Cardiac fibroblast (primary cell): ENCODE results near the gene SMIM10.

Experiments
- DNase-seq, 2 donors: peaks; one replicate each; pipeline versions ENCODE4 v3.0.0 to v3.0.0-alpha.2; 2010; ENCODE audit warnings: low read depth in 2 of 2
- H3K4me3 ChIP-seq, 2 donors: replicated peaks in 1 of 2; 1 replicate in 1 of 2; 2 replicates in 1 of 2; pipeline ENCODE4 v1.5.1; 2011; ENCODE audit warnings: low read depth in 2 of 2, low read length in 2 of 2, mild to moderate bottlenecking in 2 of 2, moderate library complexity in 1 of 2
- TF ChIP-seq, protein P1 (sequence below): IDR thresholded peaks from one replicate; pipeline ENCODE4 v1.5.1; 2011; ENCODE audit warnings: low read depth, mild to moderate bottlenecking, low read length, inconsistent platforms

The SMIM10 gene

DNA sequence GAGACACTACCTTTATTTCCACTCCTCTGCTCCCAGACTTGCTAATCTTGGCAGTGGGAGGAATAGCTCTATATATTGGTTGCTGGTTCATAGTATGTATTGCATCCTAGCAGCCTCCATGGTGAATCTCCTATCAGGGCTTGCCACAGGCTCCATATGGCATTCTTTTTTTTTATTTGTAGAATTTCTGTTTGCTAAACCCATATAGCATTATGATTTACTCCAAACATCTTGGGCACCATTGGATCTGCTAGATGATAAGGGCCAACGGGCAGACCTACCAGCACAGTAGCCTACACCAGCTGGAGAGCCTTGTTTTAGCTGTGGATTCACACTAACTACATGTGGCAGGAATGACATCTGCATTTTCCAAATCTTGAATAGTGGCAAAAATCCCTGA is 6.9 kb downstream of the SMIM10 start:
- TF ChIP-seq, protein P1, sequence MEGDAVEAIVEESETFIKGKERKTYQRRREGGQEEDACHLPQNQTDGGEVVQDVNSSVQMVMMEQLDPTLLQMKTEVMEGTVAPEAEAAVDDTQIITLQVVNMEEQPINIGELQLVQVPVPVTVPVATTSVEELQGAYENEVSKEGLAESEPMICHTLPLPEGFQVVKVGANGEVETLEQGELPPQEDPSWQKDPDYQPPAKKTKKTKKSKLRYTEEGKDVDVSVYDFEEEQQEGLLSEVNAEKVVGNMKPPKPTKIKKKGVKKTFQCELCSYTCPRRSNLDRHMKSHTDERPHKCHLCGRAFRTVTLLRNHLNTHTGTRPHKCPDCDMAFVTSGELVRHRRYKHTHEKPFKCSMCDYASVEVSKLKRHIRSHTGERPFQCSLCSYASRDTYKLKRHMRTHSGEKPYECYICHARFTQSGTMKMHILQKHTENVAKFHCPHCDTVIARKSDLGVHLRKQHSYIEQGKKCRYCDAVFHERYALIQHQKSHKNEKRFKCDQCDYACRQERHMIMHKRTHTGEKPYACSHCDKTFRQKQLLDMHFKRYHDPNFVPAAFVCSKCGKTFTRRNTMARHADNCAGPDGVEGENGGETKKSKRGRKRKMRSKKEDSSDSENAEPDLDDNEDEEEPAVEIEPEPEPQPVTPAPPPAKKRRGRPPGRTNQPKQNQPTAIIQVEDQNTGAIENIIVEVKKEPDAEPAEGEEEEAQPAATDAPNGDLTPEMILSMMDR: no peak
- DNase-seq: no peak
- H3K4me3 ChIP-seq: no peak overlapping the region

DNA sequence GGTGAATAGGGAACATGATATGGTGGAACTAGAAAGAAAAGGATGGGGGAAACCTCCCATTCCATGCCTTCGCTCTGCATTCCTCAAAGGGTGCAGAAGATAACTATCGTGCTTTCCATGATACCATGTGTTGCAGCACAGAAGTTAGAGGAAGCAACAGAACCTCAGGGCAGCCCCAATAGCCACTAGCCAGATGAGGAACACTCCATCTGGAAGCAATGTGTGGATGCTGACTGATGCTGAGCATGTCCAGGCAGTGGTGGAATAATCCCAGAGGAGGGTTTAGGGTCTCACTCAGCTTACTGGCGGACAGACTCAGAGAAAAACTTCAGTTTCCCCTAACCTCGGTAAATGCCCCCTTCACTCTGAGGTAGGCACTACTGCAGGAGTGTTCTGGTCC is 7.5 kb downstream of the SMIM10 start:
- DNase-seq: no peak
- no peak overlapping the region for H3K4me3 ChIP-seq
- TF ChIP-seq, protein P1: no peak

DNA sequence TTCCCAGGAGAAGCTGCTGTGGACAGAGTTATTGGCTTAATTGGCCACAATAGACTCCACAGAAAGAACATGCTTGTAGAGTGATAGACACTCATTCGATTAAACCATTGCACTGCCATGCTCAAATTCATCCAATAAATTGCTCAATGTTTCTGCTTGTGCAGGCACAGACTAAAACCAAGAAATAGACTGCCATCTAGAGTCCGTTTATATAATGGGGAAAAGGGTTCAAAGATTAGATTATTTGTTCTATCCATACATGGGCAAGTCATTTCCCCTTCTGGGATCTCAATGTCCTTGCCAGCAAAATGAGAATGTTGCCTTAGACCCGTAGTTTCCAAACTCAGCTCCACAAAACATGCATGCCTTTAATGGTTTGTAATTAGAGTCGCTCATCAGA is 8.7 kb downstream of the SMIM10 start:
- no peak overlapping the region for H3K4me3 ChIP-seq
- TF ChIP-seq, protein P1: peak; percentile 39
- DNase-seq: peak; percentile 72 to 76

DNA sequence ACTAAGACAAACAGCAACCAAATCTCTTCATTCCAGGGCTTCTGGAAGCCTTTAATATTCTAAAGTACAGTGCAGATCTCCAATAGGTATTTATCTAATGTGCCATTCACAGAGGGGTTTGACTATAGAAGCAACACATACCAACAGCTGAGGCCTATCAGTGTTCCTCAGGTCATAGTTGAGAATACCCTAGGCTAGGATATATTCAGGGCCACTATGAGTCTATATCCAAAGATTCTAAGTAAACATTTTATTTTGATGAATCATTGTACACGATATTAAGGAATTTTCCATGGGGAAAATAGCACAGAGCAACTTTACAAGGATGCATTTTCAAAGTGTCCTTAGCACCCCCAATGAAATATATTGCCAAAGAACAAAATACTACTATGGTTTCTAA is 9.7 kb downstream of the SMIM10 start:
- TF ChIP-seq, protein P1: no peak
- DNase-seq: peak; percentile 18 to 24
- H3K4me3 ChIP-seq: no peak overlapping the region

DNA sequence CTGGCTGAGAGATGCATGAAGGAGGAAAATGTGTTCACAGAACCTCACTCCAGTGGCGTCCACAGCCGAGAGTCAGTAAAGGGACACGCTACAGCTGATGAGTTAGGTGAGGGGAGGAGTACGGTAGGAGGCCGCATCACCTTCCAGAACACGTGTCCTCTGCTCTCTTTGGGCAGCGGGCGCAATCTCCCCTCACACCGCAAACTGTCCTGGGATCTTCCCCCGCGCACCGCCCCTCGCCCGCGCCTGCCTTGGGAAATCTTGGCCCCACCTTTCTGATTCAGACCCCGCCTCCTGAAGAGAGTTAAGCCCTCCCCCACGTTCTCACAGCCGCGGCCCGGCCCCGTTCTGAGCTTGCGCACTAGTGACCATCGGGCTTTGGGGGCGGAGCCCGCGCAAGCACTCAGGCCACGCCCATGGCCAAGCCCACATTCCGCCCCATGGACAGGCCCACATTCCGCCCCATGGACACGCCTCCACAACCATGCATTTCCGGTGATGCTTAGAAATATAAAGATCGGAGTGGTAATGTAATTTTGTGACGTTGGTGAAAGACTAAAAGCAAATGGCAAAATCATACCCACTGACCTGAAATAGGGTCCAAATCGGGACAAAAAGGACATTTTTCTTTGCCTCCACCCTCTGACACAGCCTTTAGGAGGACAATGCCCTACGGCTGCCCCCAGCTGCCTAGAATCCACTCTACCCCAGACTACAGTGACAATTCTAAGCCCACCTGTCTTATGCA is 13.3 kb downstream of the SMIM10 start:
- TF ChIP-seq, protein P1: no peak
- peak overlapping the region; percentile 48 to 62 for H3K4me3 ChIP-seq
- peak; percentile 88 to 92 for DNase-seq

DNA sequence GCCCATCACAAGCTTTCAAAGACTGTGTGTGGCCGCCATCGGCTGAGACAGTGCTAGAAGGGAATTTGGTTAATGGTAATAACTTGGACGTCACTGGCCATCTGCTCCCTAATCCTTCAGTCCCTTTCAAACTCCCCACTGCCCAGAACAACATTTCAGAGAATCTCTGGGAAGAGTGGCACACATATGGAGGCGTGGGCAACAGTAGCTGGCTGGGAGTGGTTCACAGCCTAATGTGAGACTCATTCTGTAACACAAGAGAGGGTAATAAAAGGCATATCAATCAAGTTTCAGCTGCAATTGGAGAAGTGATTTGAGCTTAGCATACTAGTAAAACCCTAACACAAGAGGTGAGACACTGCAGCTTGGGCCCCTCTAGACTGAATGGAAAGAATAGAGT is 15.4 kb downstream of the SMIM10 start:
- H3K4me3 ChIP-seq: no peak overlapping the region
- no peak for DNase-seq
- TF ChIP-seq, protein P1: no peak
